Measurements from ENCODE around the gene THAP4.

DNA sequence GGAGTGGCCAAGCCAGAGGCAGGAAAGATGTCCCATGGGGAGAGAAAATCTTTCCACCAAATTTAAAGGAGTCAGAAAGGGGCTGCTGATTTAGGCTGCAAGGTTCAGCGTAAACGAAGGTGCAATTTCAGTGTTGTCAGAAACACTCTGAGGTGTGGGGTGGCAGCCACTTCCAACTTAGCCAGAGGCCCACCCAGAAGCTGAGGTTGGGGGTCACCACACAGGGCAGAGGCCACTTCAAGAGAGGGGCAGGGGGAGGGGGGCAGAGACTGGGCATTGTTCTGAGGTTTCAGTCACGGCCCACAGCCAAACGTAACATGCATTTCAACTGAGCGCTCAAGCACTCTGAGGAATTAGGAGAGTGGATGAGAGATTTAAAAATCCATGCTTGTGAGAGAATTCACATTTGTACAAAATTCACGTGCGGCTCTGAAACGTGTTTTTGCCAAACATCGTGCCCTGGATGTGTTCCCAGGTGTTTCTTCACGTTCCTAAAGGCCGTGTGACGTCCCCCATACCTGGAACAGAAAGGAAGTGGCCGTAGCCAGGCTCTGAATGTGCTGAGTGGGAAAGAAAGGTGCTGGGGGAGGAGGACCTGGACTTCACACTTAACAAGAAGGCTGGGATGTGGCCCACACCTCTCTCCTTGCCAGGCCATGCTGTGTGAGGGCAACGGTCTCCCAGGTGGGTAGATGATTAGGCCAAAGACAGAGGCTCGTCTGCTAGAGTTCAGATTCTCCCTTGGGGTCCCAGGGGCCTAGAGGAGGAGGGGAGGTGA, 97.9 kb downstream of the THAP4 start:
- TF ChIP-seq, protein P1, sequence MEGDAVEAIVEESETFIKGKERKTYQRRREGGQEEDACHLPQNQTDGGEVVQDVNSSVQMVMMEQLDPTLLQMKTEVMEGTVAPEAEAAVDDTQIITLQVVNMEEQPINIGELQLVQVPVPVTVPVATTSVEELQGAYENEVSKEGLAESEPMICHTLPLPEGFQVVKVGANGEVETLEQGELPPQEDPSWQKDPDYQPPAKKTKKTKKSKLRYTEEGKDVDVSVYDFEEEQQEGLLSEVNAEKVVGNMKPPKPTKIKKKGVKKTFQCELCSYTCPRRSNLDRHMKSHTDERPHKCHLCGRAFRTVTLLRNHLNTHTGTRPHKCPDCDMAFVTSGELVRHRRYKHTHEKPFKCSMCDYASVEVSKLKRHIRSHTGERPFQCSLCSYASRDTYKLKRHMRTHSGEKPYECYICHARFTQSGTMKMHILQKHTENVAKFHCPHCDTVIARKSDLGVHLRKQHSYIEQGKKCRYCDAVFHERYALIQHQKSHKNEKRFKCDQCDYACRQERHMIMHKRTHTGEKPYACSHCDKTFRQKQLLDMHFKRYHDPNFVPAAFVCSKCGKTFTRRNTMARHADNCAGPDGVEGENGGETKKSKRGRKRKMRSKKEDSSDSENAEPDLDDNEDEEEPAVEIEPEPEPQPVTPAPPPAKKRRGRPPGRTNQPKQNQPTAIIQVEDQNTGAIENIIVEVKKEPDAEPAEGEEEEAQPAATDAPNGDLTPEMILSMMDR (conservative IDR thresholded peaks at IDR 0.05): no peak
- no peak for TF ChIP-seq EZH2 (IDR thresholded peaks at IDR 0.05; ENCODE audit: low read depth)

All from PC-9 (cell line).